Stimulated activated memory B cell treated with anti-CD40 and anti-IgM and Interleukin-4, amounts not matched to agents 10 μg/mL and 1 μg/mL and 100 μg/mL, for 72 hours (primary cell): ENCODE measurements around the gene TEX38.
"Not testable (repeated sequence)": the region's sequence is repeated elsewhere in the genome, so short reads cannot be mapped to it uniquely, and the experiment has no call there.

Experiments
- ATAC-seq: fragments of 150-1000 bp; cut with Tn5 transposase; 2 replicates; pipeline ENCODE4 v1.10.0; 2021
- H3K27ac Mint-ChIP-seq: one replicate; pipeline ENCODE4 v1.8.0; 2022; ENCODE audit warnings: mild to moderate bottlenecking, mixed read lengths
- H3K27me3 Mint-ChIP-seq: one replicate; pipeline ENCODE4 v1.8.0; 2022; ENCODE audit warnings: mixed read lengths
- H3K36me3 Mint-ChIP-seq: one replicate; pipeline ENCODE4 v1.8.0; 2022; ENCODE audit warnings: mixed read lengths
- H3K4me1 Mint-ChIP-seq: one replicate; pipeline ENCODE4 v1.8.0; 2022; ENCODE audit warnings: mixed read lengths
- H3K4me3 Mint-ChIP-seq: one replicate; pipeline ENCODE4 v1.8.0; 2022; ENCODE audit warnings: mild to moderate bottlenecking, moderate library complexity, mixed read lengths
- H3K9me3 Mint-ChIP-seq: one replicate; pipeline ENCODE4 v1.8.0; 2022; ENCODE audit warnings: mixed read lengths

The TEX38 gene

GRCh38 chr1:46691997-46692790, 20.5 kb downstream of the TEX38 start:
- H3K27me3 Mint-ChIP-seq: no peaks in the 10 kb centered on the region

GRCh38 chr1:46692811-46693770, 21.4 kb downstream of the TEX38 start:
- Mint-ChIP-seq H3K36me3 (peaks cover 66% of the 10 kb centered on the region), H3K4me1 (no peaks in the 10 kb centered on the region), H3K9me3 (peaks cover 3% of the 10 kb centered on the region), H3K27me3 (no peaks in the 10 kb centered on the region), H3K4me3 (no peak overlapping the region), H3K27ac (no peak overlapping the region)
- ATAC-seq: no peak

More at GRCh38 chr1:46691997-46692790, 20.5 kb downstream of the TEX38 start:
- Mint-ChIP-seq H3K36me3 (peaks cover 67% of the 10 kb centered on the region), H3K4me3 (no peak overlapping the region), H3K9me3 (peaks cover 3% of the 10 kb centered on the region), H3K27ac (no peak overlapping the region), H3K4me1 (no peaks in the 10 kb centered on the region)
- ATAC-seq: no peak

GRCh38 chr1:46694676-46695075, 23.0 kb downstream of the TEX38 start:
- peaks cover 62% of the 10 kb centered on the region for H3K36me3 Mint-ChIP-seq
- not testable (repeated sequence) for ATAC-seq, H3K9me3 Mint-ChIP-seq

GRCh38 chr1:46697053-46697452, 25.4 kb downstream of the TEX38 start:
- no peak overlapping the region for H3K27ac Mint-ChIP-seq
- no peak for ATAC-seq
- H3K4me3 Mint-ChIP-seq: no peak overlapping the region
- peaks cover 49% of the 10 kb centered on the region for H3K36me3 Mint-ChIP-seq
- H3K27me3 Mint-ChIP-seq: no peaks in the 10 kb centered on the region
- peaks cover 13% of the 10 kb centered on the region for H3K4me1 Mint-ChIP-seq
- peaks cover 3% of the 10 kb centered on the region for H3K9me3 Mint-ChIP-seq

More at GRCh38 chr1:46694676-46695075, 23.0 kb downstream of the TEX38 start:
- H3K27ac Mint-ChIP-seq, H3K4me1 Mint-ChIP-seq, H3K27me3 Mint-ChIP-seq, H3K4me3 Mint-ChIP-seq: not testable (repeated sequence)

- peak; percentile 58 for ATAC-seq
- no peak overlapping the region for H3K27ac Mint-ChIP-seq
- peaks cover 19% of the 10 kb centered on the region for H3K4me1 Mint-ChIP-seq
Measured at GRCh38 chr1:46699666-46700065, 28.0 kb downstream of the TEX38 start.

GRCh38 chr1:46703927-46704641, 32.4 kb downstream of the TEX38 start:
- Mint-ChIP-seq H3K27me3 (no peaks in the 10 kb centered on the region), H3K36me3 (peaks cover 41% of the 10 kb centered on the region), H3K9me3 (no peaks in the 10 kb centered on the region), H3K4me1 (peaks cover 25% of the 10 kb centered on the region), H3K4me3 (no peak overlapping the region), H3K27ac (no peak overlapping the region)
- ATAC-seq: no peak

More at GRCh38 chr1:46699666-46700065, 28.0 kb downstream of the TEX38 start:
- H3K27me3 Mint-ChIP-seq: no peaks in the 10 kb centered on the region
- H3K36me3 Mint-ChIP-seq: peaks cover 55% of the 10 kb centered on the region
- H3K4me3 Mint-ChIP-seq: no peak overlapping the region
- H3K9me3 Mint-ChIP-seq: peaks cover 3% of the 10 kb centered on the region

GRCh38 chr1:46705408-46705807, 33.8 kb downstream of the TEX38 start:
- no peak overlapping the region for H3K4me3 Mint-ChIP-seq
- ATAC-seq: no peak
- H3K9me3 Mint-ChIP-seq: no peaks in the 10 kb centered on the region
- no peaks in the 10 kb centered on the region for H3K27me3 Mint-ChIP-seq
- no peak overlapping the region for H3K27ac Mint-ChIP-seq
- peaks cover 54% of the 10 kb centered on the region for H3K36me3 Mint-ChIP-seq
- peaks cover 21% of the 10 kb centered on the region for H3K4me1 Mint-ChIP-seq

- peaks cover 25% of the 10 kb centered on the region for H3K4me1 Mint-ChIP-seq
- H3K36me3 Mint-ChIP-seq: peaks cover 58% of the 10 kb centered on the region
- no peak overlapping the region for H3K27ac Mint-ChIP-seq
- ATAC-seq: no peak
- H3K9me3 Mint-ChIP-seq: no peaks in the 10 kb centered on the region
- no peak overlapping the region for H3K4me3 Mint-ChIP-seq
- no peaks in the 10 kb centered on the region for H3K27me3 Mint-ChIP-seq
Measured at GRCh38 chr1:46708121-46708520, 36.5 kb downstream of the TEX38 start.

GRCh38 chr1:46714976-46715375, 43.3 kb downstream of the TEX38 start:
- peaks cover 46% of the 10 kb centered on the region for H3K4me1 Mint-ChIP-seq
- H3K9me3 Mint-ChIP-seq: no peaks in the 10 kb centered on the region
- H3K4me3 Mint-ChIP-seq: no peak overlapping the region
- peaks cover 29% of the 10 kb centered on the region for H3K36me3 Mint-ChIP-seq
- H3K27ac Mint-ChIP-seq: no peak overlapping the region
- H3K27me3 Mint-ChIP-seq: no peaks in the 10 kb centered on the region
- ATAC-seq: no peak

GRCh38 chr1:46717654-46718053, 46.0 kb downstream of the TEX38 start:
- peak overlapping the region; percentile 93 for H3K27ac Mint-ChIP-seq

GRCh38 chr1:46718340-46718726, 46.7 kb downstream of the TEX38 start:
- Mint-ChIP-seq H3K27me3 (no peaks in the 10 kb centered on the region), H3K36me3 (peaks cover 15% of the 10 kb centered on the region), H3K4me1 (peaks cover 34% of the 10 kb centered on the region), H3K9me3 (no peaks in the 10 kb centered on the region), H3K27ac (peak overlapping the region; percentile 93), H3K4me3 (peak overlapping the region; percentile 89)
- ATAC-seq: no peak

More at GRCh38 chr1:46717654-46718053, 46.0 kb downstream of the TEX38 start:
- no peak for ATAC-seq
- no peaks in the 10 kb centered on the region for H3K9me3 Mint-ChIP-seq
- H3K4me1 Mint-ChIP-seq: peaks cover 34% of the 10 kb centered on the region
- H3K27me3 Mint-ChIP-seq: no peaks in the 10 kb centered on the region
- peak overlapping the region; percentile 89 for H3K4me3 Mint-ChIP-seq
- peaks cover 15% of the 10 kb centered on the region for H3K36me3 Mint-ChIP-seq

GRCh38 chr1:46718727-46719622, 47.3 kb downstream of the TEX38 start, which contains the start of gene EFCAB14:
Gene EFCAB14 (minus strand): TSS chr1:46719114. CDS start chr1:46718087, 1,027 bp downstream.
- peaks cover 34% of the 10 kb centered on the region for H3K4me1 Mint-ChIP-seq
- no peaks in the 10 kb centered on the region for H3K9me3 Mint-ChIP-seq
- peak; percentile 99 for ATAC-seq
- peak within 1 kb of the TSS; percentile 93 for H3K27ac Mint-ChIP-seq
- H3K4me3 Mint-ChIP-seq: peak within 1 kb of the TSS; percentile 89
- peaks cover 15% of the 10 kb centered on the region for H3K36me3 Mint-ChIP-seq
- no peaks in the 10 kb centered on the region for H3K27me3 Mint-ChIP-seq

- H3K4me1 Mint-ChIP-seq: peaks cover 34% of the 10 kb centered on the region
- peak overlapping the region; percentile 89 for H3K4me3 Mint-ChIP-seq
- ATAC-seq: no peak
- H3K36me3 Mint-ChIP-seq: peaks cover 15% of the 10 kb centered on the region
- no peaks in the 10 kb centered on the region for H3K9me3 Mint-ChIP-seq
- no peaks in the 10 kb centered on the region for H3K27me3 Mint-ChIP-seq
- peak overlapping the region; percentile 93 for H3K27ac Mint-ChIP-seq
Measured at GRCh38 chr1:46719689-46720088, 48.0 kb downstream of the TEX38 start.

GRCh38 chr1:46720319-46720718, 48.7 kb downstream of the TEX38 start:
- Mint-ChIP-seq H3K4me1 (peaks cover 34% of the 10 kb centered on the region), H3K36me3 (peaks cover 14% of the 10 kb centered on the region)
- not testable (repeated sequence) for H3K4me3 Mint-ChIP-seq, H3K27me3 Mint-ChIP-seq, ATAC-seq, H3K27ac Mint-ChIP-seq, H3K9me3 Mint-ChIP-seq
